ENCODE data around the gene OSBPL8.
"Not testable (repeated sequence)": the region's sequence is repeated elsewhere in the genome, so short reads cannot be mapped to it uniquely, and the experiment has no call there.

The OSBPL8 gene

DNA sequence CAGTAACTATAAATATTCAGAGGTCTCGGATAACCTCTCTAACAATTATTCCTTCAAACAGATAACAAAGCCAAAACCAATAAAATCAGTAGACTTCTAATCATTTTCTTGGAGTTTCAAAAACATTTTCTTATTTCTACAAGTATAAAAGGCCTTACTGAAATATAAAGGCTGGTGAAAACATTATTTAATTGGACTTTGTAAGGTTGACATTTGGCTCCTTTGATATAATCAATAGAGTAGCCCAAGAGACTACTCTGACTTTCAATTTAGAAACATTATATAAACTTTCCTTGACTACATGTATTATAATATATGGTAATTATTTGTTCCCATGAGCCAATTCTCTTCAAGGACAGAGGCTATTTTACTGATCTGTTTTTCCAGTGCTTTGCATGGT, 68.3 kb downstream of the OSBPL8 start:
- Mint-ChIP-seq H3K36me3 (peaks cover 42% of the 10 kb centered on the region), H3K27ac (no peak overlapping the region), H3K27me3 (no peaks in the 10 kb centered on the region), H3K4me3 (no peak overlapping the region), H3K9me3 (peaks cover 15% of the 10 kb centered on the region), H3K4me1 (no peaks in the 10 kb centered on the region)
- no peak for DNase-seq
- CTCF ChIA-PET: no interaction called here

DNA sequence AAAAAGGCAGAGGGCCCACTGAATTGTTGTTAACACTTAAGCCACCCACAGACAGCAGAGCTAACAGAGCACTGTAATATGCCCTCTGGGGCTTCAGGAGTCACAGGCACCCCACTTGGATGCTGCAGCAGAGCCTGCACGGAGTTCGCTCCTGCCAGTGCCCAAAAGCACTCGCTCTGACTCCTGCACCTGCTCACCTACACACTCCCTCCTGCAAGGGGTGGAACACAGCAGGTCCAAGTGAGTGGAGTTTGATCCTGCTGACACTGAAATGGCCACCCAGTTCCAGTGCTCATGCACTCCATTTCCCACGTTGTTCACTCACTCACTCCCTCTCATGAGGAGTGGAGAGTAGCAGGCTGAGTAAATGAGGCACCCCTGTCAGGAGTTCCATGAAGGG, 68.8 kb downstream of the OSBPL8 start:
- Mint-ChIP-seq H3K27me3 (no peaks in the 10 kb centered on the region), H3K4me3 (no peak overlapping the region), H3K27ac (no peak overlapping the region), H3K4me1 (no peaks in the 10 kb centered on the region), H3K9me3 (peaks cover 15% of the 10 kb centered on the region), H3K36me3 (peaks cover 39% of the 10 kb centered on the region)
- CTCF ChIA-PET: no interaction called here
- no peak for DNase-seq

DNA sequence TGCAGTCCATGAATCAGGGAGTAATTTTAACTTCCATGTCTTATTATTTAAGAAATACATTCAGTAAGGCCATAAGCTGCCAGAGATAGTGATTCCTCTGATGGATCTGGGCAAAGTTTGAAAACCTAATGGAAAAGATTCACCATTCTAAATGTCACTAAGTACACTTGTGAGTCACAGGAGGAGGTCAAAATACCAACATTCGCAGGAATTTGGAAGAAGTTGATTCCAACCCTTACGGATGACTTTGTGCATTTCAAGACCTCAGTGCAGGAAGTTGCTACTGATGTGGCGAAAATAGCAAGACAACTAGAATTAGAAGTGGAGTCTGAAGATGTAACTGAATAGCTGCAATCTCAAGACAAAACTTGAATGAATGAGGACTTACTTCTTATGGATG, 69.8 kb downstream of the OSBPL8 start:
- CTCF ChIA-PET: no interaction called here
- H3K9me3 Mint-ChIP-seq: peaks cover 14% of the 10 kb centered on the region
- DNase-seq: no peak
- H3K27ac Mint-ChIP-seq: no peak overlapping the region
- H3K4me1 Mint-ChIP-seq: no peaks in the 10 kb centered on the region
- no peaks in the 10 kb centered on the region for H3K27me3 Mint-ChIP-seq
- peaks cover 38% of the 10 kb centered on the region for H3K36me3 Mint-ChIP-seq
- H3K4me3 Mint-ChIP-seq: no peak overlapping the region

DNA sequence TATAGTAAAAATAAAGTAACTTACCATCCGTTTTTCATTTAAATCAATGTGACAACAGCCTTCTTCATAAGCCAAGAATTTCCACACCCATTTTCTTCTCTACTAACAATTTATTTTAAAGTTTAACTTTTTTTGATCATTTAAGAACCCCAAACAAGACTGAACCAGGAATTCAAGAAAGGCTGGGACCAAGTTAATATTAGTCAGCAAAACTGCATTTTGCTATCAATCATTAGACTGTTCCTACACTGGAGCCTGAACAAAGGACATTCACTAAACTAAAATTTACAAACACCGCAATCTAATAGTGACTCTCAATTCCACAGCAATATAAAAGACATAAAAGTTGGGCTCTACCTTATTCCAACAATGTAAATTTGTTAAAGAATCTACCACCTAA, 73.6 kb downstream of the OSBPL8 start:
- Mint-ChIP-seq H3K27me3 (no peaks in the 10 kb centered on the region), H3K4me1 (peaks cover 8% of the 10 kb centered on the region), H3K4me3 (no peak overlapping the region), H3K36me3 (peaks cover 33% of the 10 kb centered on the region), H3K9me3 (no peaks in the 10 kb centered on the region), H3K27ac (no peak overlapping the region)
- no peak for DNase-seq
- CTCF ChIA-PET: no interaction called here

DNA sequence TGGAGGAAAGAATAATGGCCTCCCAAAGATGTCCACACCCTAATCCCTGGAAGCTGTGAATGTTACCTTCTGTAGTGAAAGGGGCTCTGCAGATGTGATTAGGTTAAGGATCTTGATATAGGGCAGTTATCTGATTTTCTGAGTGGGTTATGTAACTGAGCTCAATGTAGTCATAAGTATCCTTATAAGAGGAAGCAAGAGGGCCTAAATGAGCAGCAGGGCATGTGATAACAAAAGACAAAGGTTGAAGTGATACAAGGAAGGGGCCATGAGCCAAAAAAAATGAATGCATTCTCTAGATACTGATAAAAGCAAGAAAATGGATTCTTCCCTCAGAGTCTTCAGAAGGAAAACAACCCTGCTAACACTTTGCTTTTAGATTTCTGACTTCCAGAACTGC, 78.8 kb downstream of the OSBPL8 start:
- Mint-ChIP-seq H3K27me3 (no peaks in the 10 kb centered on the region), H3K9me3 (no peaks in the 10 kb centered on the region)

DNA sequence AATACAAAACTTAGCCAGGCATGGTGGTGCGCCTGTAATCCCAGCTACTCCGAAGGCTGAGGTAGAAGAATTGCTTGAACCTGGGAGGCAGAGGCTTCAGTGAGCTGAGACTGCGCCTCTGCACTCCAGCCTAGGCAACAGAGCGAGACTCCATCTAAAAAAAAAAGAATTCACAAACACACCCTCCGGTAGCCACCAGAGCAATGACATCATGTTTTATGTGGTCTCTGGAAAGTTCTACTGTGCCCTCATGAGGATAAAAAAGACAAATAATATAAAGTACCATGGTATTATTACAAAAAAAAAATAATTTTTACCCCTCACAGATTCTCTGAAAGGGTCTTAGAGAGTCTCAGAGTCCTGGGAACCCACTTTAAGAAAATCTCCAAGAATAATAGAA, 81.5 kb downstream of the OSBPL8 start:
- CTCF ChIA-PET: no interaction called here
- Mint-ChIP-seq H3K9me3 (no peaks in the 10 kb centered on the region), H3K36me3 (peaks cover 21% of the 10 kb centered on the region), H3K4me3 (no peak overlapping the region), H3K27ac (no peak overlapping the region), H3K4me1 (peaks cover 11% of the 10 kb centered on the region), H3K27me3 (no peaks in the 10 kb centered on the region)
- no peak for DNase-seq

More for the DNA sequence above, 78.8 kb downstream of the OSBPL8 start:
- H3K4me1 Mint-ChIP-seq: peaks cover 11% of the 10 kb centered on the region
- CTCF ChIA-PET: no interaction called here
- H3K4me3 Mint-ChIP-seq: no peak overlapping the region
- peaks cover 28% of the 10 kb centered on the region for H3K36me3 Mint-ChIP-seq
- DNase-seq: no peak
- H3K27ac Mint-ChIP-seq: no peak overlapping the region

DNA sequence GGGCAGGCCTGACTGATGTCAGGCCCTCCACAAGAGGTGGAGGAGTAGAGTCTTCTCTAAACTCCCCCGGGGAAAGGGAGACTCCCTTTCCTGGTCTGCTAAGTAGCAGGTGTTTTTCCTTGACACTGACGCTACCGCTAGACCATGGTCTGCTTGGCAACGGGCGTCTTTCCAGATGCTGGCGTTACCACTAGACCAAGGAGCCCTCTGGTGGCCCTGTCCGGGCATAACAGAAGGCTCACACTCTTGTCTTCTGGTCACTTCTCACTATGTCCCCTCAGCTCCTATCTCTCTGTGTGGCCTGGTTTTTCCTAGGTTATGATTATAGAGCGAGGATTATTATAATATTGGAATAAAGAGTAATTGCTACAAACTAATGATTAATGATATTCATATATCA, 86.7 kb downstream of the OSBPL8 start:
- not testable (repeated sequence) for DNase-seq, H3K36me3 Mint-ChIP-seq, H3K9me3 Mint-ChIP-seq, H3K27ac Mint-ChIP-seq, H3K4me1 Mint-ChIP-seq, H3K27me3 Mint-ChIP-seq, H3K4me3 Mint-ChIP-seq
- CTCF ChIA-PET: interaction anchor here (1.5 kb wide), 1 partner anchor 113 kb away, joined by 5 read pairs; no protein-coding TSS in a partner anchor

DNA sequence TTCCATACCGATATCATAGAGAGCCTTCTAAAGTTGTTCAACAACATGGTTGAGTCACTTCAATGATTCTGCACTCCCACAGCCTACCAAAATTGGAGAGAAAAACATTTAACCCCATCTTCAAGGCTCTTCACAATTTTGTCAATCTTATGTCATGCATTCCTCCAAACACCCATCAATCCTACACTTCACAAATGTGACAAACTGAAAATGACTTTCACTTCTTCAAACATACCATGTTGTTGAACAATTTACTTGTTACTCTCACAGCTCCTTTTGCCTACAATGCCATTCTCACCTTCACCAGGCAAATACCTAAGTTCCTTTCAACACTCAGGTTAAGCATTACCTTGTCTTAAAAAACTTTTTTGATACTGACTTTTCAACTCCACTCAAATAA, 88.0 kb downstream of the OSBPL8 start:
- no peak overlapping the region for H3K27ac Mint-ChIP-seq
- CTCF ChIA-PET: interaction anchor here (1.5 kb wide), 1 partner anchor 115 kb away, joined by 5 read pairs; no protein-coding TSS in a partner anchor
- no peak for DNase-seq

DNA sequence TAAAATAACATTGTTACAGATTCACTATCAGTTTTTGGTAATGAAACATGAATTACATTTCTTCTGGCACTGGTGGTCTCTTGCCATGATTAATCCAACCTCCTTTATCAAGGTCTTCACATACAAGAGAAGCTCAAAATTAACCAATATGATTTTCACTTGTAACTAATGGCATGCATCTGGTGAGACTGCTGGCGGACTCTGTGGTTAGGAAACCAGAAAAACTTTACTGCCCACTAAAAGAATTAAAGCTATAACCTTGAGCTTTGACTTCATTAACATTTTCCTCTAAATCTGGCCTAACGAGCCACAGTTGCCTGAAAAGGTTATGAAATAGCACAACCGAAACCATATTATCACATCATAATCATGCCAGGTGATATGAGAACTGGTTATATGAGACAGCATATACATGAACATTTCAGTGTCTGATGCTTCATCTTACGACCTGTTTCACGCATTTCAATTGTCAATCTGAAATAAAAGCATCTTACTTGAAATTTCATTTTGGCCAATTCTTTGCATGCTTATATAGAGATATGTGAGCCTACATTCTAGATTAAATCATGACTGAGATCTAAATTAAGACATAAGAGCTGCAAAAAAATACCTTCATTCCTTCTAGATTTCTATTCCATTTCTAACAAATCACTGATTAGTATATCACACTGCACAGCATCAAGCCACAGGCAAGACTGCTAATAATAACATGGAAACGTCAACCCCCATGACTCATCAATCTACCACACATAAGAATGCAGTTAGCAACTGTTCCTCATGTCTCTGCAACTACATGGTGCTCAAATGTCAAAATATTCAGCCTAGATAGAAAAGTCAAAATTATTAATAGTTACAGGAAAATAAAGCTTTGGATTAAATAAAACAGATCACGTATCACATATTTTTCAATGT, 89.3 kb downstream of the OSBPL8 start:
- no peaks in the 10 kb centered on the region for H3K36me3 Mint-ChIP-seq
- no peak for DNase-seq
- H3K27ac Mint-ChIP-seq: no peak overlapping the region
- CTCF ChIA-PET: no interaction called here
- H3K4me3 Mint-ChIP-seq: no peak overlapping the region
- no peaks in the 10 kb centered on the region for H3K4me1 Mint-ChIP-seq
- H3K27me3 Mint-ChIP-seq: no peaks in the 10 kb centered on the region
- H3K9me3 Mint-ChIP-seq: no peaks in the 10 kb centered on the region

More for the DNA sequence above, 88.0 kb downstream of the OSBPL8 start:
- Mint-ChIP-seq H3K4me1 (no peaks in the 10 kb centered on the region), H3K27me3 (no peaks in the 10 kb centered on the region), H3K9me3 (no peaks in the 10 kb centered on the region), H3K4me3 (no peak overlapping the region), H3K36me3 (no peaks in the 10 kb centered on the region)

DNA sequence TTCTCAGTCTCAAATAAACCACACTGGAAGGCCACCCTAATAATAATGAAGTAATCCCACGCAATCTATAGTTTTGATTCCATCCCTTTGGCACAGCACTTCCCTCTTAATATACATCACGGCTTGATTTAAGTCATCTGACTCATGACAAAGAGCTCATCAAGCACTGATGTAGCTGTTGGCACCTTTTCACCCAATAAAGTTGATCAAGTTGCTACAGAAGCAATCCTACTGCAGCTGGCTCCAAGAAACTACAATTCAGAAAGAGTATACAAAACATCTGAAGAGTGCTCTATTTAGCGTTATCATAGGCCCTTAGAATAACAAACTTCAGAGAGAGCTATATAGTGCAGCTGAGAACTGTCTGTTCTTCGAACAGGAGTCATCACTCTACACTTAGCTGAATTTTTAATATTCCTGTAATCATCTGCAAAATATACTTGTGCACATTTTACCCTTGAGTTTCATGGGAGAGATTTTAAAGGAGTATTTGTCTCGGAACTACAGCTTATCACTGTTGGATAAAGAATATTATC, 94.9 kb downstream of the OSBPL8 start:
- no peaks in the 10 kb centered on the region for H3K27me3 Mint-ChIP-seq
- no peaks in the 10 kb centered on the region for H3K9me3 Mint-ChIP-seq
- no peak overlapping the region for H3K27ac Mint-ChIP-seq
- no peak for DNase-seq
- CTCF ChIA-PET: interaction anchor here (1.4 kb wide), 1 partner anchor 8 kb away, joined by 5 read pairs; no protein-coding TSS in a partner anchor
- H3K4me1 Mint-ChIP-seq: peaks cover 2% of the 10 kb centered on the region
- H3K36me3 Mint-ChIP-seq: peaks cover 3% of the 10 kb centered on the region
- H3K4me3 Mint-ChIP-seq: no peak overlapping the region

DNA sequence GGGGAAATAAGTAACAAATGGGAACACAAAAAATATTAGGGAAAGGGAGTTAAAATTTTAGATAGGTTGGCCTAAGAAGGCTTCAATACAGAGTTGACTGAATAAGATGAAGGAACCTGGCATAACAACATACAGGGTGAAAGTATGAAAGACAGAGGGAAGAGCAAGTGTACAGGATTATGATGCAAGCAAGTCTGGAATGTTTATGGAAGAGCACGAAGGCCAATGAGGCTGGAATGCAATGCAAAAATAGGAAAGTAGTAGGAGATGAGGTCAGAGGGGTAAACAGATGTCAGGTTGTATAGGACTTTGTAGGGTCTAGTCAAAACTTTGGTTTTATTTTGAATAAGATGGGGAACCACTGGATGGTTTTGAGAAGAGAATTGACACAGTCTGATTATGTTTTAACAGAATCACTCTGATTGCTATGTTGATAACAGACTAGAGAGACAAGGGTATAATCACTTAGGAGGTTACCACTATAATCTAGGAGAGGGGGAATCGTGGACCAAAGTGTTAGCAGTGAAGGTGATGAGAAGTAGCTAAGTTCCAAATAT, 96.8 kb downstream of the OSBPL8 start:
- Mint-ChIP-seq H3K9me3 (no peaks in the 10 kb centered on the region), H3K4me1 (peaks cover 2% of the 10 kb centered on the region), H3K27ac (no peak overlapping the region), H3K27me3 (no peaks in the 10 kb centered on the region), H3K36me3 (peaks cover 4% of the 10 kb centered on the region), H3K4me3 (no peak overlapping the region)
- CTCF ChIA-PET: no interaction called here
- DNase-seq: no peak

DNA sequence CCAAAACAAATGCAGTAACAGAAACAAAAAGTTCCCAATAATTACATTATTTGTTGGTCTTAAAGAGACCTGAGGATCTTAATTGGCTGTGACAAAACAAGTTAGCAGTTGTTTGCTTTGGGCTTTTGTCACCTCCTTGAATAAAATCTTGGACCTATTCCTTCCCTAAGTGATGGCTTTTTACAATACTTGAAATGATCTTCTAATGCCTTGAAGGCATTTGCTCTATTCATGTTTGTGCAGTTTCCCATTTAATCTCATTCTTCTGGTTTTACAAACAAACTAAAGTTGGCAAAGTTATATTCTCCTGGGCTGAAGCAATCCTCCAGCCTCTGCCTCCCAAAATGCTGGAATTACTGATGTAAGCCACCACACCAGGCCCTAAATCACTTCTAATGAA, 98.8 kb downstream of the OSBPL8 start:
- Mint-ChIP-seq H3K27ac (no peak overlapping the region), H3K4me1 (peaks cover 6% of the 10 kb centered on the region), H3K27me3 (no peaks in the 10 kb centered on the region), H3K9me3 (no peaks in the 10 kb centered on the region), H3K36me3 (peaks cover 4% of the 10 kb centered on the region), H3K4me3 (no peak overlapping the region)
- CTCF ChIA-PET: no interaction called here
- no peak for DNase-seq

DNA sequence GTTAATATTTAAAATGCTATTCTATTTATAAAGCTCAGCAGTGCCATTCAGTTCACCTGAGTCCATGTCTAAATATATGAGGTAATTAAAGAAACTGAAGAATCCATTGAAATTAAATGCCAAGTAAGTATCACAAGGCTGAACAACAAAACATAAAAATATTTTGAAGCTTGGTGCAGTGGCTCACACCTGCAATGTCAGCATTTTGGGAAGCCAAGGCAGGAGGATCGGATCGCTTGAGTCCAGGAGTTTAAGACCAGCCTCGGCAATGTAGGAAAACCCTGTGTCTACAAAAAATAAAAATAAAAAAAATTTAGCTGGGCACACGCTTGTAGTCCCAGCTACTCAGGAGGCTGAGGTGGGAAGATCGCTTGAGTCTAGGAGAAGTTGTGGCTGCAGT, 101.8 kb downstream of the OSBPL8 start:
- DNase-seq: no peak
- Mint-ChIP-seq H3K36me3 (peaks cover 4% of the 10 kb centered on the region), H3K4me1 (peaks cover 6% of the 10 kb centered on the region), H3K27ac (no peak overlapping the region), H3K9me3 (no peaks in the 10 kb centered on the region), H3K4me3 (no peak overlapping the region), H3K27me3 (no peaks in the 10 kb centered on the region)
- CTCF ChIA-PET: interaction anchor here (0.6 kb wide), 2 partner anchors 375 to 1502 kb away, joined by 3 read pairs; no protein-coding TSS in a partner anchor

DNA sequence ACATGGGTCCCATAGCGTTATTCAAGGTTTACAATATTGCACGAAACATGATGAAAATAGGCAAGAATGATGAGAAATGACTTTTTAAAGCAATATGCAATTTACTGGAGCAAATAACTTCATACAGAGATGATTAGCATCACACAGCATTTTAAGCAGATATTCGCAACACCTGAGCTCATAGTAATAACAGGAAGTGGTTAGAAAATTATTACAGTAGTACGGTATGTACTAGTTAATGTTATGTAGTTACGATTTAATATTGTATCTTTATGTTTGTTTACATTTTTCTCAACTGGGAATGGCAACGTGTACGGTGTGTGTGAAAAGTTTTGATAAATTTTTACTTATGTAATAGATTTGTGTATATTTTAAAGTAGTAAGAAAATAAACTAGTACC, 102.6 kb downstream of the OSBPL8 start:
- Mint-ChIP-seq H3K4me1 (peaks cover 6% of the 10 kb centered on the region), H3K9me3 (no peaks in the 10 kb centered on the region), H3K4me3 (no peak overlapping the region), H3K36me3 (peaks cover 11% of the 10 kb centered on the region), H3K27ac (no peak overlapping the region), H3K27me3 (no peaks in the 10 kb centered on the region)
- no peak for DNase-seq
- CTCF ChIA-PET: interaction anchor here (0.6 to 4.1 kb wide), 7 partner anchors 8 to 1502 kb away, joined by 3 to 17 read pairs (median 4); partner anchors contain the start of gene BBS10

All from activated naive CD4-positive, alpha-beta T cell treated with anti-CD3 and anti-CD28 coated beads, Interleukin-2, amount 10 ng/mL, durations not matched to agents 7 days and 5 days (primary cell).